Cardiac fibroblast (primary cell): ENCODE data around the gene NHS.

Source experiments
- DNase-seq, 2 donors: peaks; one replicate each; pipeline versions ENCODE4 v3.0.0 to v3.0.0-alpha.2; 2010; ENCODE audit warnings: low read depth in 2 of 2
- H3K4me3 ChIP-seq, 2 donors: replicated peaks in 1 of 2; 1 replicate in 1 of 2; 2 replicates in 1 of 2; pipeline ENCODE4 v1.5.1; 2011; ENCODE audit warnings: low read depth in 2 of 2, low read length in 2 of 2, mild to moderate bottlenecking in 2 of 2, moderate library complexity in 1 of 2
- CTCF ChIP-seq: IDR thresholded peaks from one replicate; pipeline ENCODE4 v1.5.1; 2011; ENCODE audit warnings: low read depth, mild to moderate bottlenecking, low read length, inconsistent platforms

NHS gene

DNA sequence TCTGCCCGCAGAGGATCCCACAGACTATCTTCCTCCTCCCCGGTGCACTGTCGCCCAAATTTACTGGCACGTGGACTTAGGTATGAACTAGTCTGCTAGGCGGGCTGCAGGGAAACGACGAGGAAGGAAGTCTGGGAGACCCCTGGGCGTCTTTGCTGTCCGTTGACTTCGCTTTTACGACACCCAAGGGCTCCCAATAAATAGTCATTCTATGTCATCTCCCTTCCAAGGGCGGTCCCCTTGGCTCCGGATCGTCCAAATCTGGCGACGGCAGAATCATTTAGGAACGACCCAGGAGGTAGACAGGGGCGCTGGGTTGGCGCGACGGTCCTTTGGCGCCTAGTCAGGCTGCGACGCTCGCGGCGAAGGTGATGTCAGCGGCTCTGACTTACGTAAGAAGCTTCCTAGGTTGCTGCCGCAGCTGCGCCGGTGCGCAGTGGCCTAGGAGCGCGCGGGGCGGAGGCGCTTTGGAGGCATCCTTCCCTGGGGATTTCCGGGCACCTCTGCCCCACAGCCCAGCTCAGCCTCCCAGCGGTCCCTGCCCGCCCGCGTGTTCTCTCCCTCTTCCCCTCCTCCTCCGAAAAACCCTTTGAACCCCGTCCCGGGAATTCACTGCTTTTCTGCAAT is 2.2 kb downstream of the NHS start:
- DNase-seq, result peak in 1 of 2 donors; percentile 45
- no peak for TF ChIP-seq CTCF
- H3K4me3 ChIP-seq, result peak overlapping the region in 1 of 2 donors; percentile 59

GRCh38 chrX:17377795-17378194 is 2.8 kb downstream of the NHS start:
- no peak for TF ChIP-seq CTCF
- DNase-seq, result peak in 1 of 2 donors; percentile 1
- peak overlapping the region in 1 of 2 donors; percentile 59 for H3K4me3 ChIP-seq

GRCh38 chrX:17380221-17380620 is 5.2 kb downstream of the NHS start:
- no peak for DNase-seq
- H3K4me3 ChIP-seq, result no peak overlapping the region
- no peak for TF ChIP-seq CTCF

GRCh38 chrX:17390419-17390850 is 15.4 kb downstream of the NHS start:
- no peak for TF ChIP-seq CTCF
- DNase-seq, result no peak
- no peak overlapping the region for H3K4me3 ChIP-seq

DNA sequence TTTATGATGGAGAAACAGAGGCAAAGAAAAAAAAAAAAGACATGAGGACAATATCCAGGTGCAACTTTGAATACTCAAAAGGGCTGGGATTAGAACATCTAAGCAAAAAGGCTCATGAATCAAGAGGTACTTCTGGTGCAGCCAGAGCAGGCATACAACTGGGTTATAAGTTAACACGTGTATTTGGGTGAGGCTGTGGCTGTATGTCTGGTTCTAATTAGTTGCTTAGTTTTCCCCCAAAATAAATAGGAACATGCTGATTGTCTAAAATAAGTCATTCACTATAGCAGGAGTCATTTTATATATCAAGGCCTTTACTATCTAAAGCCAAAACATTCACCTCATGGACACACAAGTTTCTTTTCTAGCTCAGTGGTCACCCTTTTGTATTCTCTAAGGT is 20.2 kb downstream of the NHS start:
- DNase-seq, result no peak
- H3K4me3 ChIP-seq, result no peak overlapping the region
- no peak for TF ChIP-seq CTCF

DNA sequence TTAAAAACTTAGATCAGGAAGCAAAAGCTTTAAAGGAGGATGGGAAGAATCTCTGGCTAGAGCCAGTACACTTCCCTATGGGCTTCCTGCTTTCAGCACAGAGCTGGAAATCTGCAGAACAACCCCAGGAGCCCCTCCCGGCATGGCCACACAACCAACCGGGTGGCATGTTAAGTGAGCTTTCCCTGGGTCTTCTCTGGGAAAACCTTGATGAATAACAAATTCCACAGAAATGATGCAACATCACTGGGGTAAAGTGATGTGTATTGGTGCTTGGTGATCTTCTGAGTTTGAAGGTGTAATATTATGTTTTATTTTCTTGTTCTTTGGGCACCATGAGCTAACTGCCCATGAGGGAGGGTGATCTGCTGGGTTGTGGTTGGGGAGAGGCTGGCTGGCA is 22.1 kb downstream of the NHS start:
- TF ChIP-seq CTCF, result no peak
- peak in 1 of 2 donors; percentile 59 for DNase-seq

GRCh38 chrX:17403189-17403691 is 28.2 kb downstream of the NHS start:
- DNase-seq, result no peak
- no peak for TF ChIP-seq CTCF
- H3K4me3 ChIP-seq, result no peak overlapping the region

More for the DNA sequence above, 22.1 kb downstream of the NHS start:
- no peak overlapping the region for H3K4me3 ChIP-seq
